ENCODE data around the gene RBM41. TPM values are rescaled to one million over a fixed set of nuclear protein-coding genes. Genes with fewer than 3 reads are reported as not detected.
"Not testable (repeated sequence)": the region's sequence is repeated elsewhere in the genome, so short reads cannot be mapped to it uniquely, and the experiment has no call there.

RBM41 gene
- polyA plus RNA-seq (2013) = 10.3 and 11.1 TPM in 2 replicates

DNA sequence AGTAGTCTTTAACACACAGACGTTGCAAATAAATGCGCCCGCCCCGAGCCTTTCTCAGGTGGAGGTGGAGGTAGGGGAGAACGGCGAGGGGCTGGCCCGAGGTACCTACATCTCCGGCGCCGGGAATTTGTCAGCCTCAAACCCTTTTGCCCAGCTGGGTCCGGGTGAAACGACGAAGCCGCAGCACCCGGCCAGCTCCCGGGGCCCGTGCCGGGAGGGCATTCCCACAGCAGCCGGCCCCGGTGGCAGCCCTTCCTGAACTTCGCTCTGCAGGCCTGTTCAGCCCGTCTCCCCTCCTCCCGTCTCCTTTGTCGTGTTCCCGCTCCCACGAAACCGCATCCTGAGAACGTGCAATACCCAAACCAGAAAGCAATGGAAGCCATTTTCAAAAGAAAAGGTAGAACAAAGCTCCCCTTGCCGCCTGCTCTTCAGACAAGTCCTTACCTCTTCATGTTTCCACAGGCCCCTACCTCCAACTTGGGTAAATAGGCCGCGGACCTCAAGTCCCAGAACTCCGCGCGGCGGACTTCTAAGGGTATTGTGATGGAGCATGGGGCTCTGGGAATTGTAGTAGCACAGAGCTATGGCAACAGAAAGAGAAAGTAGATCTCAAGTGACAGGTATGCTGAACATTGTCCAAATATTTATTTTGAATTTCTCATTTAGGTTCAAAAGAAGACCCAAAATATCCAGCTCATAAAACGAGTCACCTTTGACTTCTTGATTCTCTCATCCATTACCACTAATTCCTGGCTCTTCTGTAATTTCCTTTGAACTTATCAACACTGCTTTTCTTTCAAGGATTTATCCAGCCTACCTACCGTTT, at the start of gene RBM41:
TSS of gene RBM41 (minus strand) at position 501 of the 826 bp plus-strand sequence. CDS start at position 452, 49 bp downstream.
- Histone ChIP-seq H3K23ac (ENCODE audit: low read length) (no peak within 1 kb of the TSS), H3K79me1 (ENCODE audit: low read length) (peaks cover 3% of the 10 kb centered on the region), H4K8ac (ENCODE audit: low read depth, low read length) (peak within 1 kb of the TSS; percentile 54), H3K4me2 (ENCODE audit: low read length) (peak within 1 kb of the TSS; percentile 69), H2BK5ac (ENCODE audit: low read depth, low read length, poor library complexity) (peak within 1 kb of the TSS; percentile 21), H3K9me3 (ENCODE audit: insufficient read depth, low read depth, low read length) (no peaks in the 10 kb centered on the region), H2BK12ac (ENCODE audit: low read length) (no peak within 1 kb of the TSS), H2AK5ac (ENCODE audit: low read length) (no peak within 1 kb of the TSS), H3K79me2 (ENCODE audit: control insufficient read depth, insufficient read depth, low read length, poor library complexity) (no peaks in the 10 kb centered on the region), H3K9ac (ENCODE audit: low read length) (peak within 1 kb of the TSS; percentile 89), H3K27ac (ENCODE audit: low read depth, low read length) (no peak within 1 kb of the TSS), H4K91ac (ENCODE audit: low read depth, low read length) (no peak within 1 kb of the TSS), H3K27me3 (ENCODE audit: insufficient read depth, low read length) (no peaks in the 10 kb centered on the region), H4K12ac (ENCODE audit: low read depth, low read length) (peak within 1 kb of the TSS; percentile 31), H3K14ac (ENCODE audit: low read length) (peak within 1 kb of the TSS; percentile 57), H3K4me1 (ENCODE audit: control insufficient read depth in 1 of 2, insufficient read depth in 2 of 2, low read length in 2 of 2) (no peaks in the 10 kb centered on the region), H3K4me3 (ENCODE audit: low read depth, low read length) (peak within 1 kb of the TSS; percentile 71), H3K36me3 (ENCODE audit: control insufficient read depth in 1 of 2, insufficient read depth in 2 of 2, low read length in 2 of 2) (peaks cover 1 to 5% of the 10 kb centered on the region in 2 experiments), H3K4ac (ENCODE audit: low read depth, low read length) (no peak within 1 kb of the TSS), H2AFZ (ENCODE audit: insufficient read depth, low read length, poor library complexity) (peak within 1 kb of the TSS; percentile 35), H3K18ac (ENCODE audit: low read length) (no peak within 1 kb of the TSS), H2BK120ac (ENCODE audit: insufficient read depth, low read length, poor library complexity) (no peak within 1 kb of the TSS)
- DNase-seq = peak; percentile 24 to 62
- WGBS (ENCODE audit: extremely low coverage, insufficient coverage, insufficient read length) = no CpG with 5 or more reads among the region's 37 CpGs

DNA sequence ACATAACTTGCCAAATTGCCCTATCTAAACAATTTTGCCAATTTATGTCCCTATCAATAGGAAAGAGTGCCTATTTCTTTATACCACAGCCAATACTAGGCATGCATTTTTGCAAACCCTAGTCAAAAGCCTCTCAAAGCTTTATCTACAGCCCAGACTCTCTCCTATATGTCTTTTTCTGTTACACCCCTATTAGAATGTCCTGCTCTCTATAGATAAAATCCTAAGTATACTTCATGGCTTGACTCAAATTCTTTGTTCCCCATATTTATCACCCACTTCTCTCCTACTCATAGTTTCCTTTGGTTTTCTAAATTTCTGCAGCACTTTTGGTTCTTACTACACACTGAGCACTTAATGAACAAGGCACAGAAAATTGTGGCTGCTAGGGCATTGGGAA, 49.6 kb upstream of the RBM41 start:
- H3K4ac ChIP-seq (ENCODE audit: low read depth, low read length) = no peak overlapping the region
- no peak overlapping the region for H3K4me3 ChIP-seq (ENCODE audit: low read depth, low read length)
- no peak overlapping the region for H2BK12ac ChIP-seq (ENCODE audit: low read length)
- no peak overlapping the region for H3K27ac ChIP-seq (ENCODE audit: low read depth, low read length)
- no peak overlapping the region for H2AFZ ChIP-seq (ENCODE audit: insufficient read depth, low read length, poor library complexity)
- no peak overlapping the region for H2BK120ac ChIP-seq (ENCODE audit: insufficient read depth, low read length, poor library complexity)
- H3K9ac ChIP-seq (ENCODE audit: low read length) = no peak overlapping the region
- no peak overlapping the region for H2BK5ac ChIP-seq (ENCODE audit: low read depth, low read length, poor library complexity)
- no peaks in the 10 kb centered on the region for H3K79me1 ChIP-seq (ENCODE audit: low read length)
- no peak overlapping the region for H3K4me2 ChIP-seq (ENCODE audit: low read length)
- H3K23ac ChIP-seq (ENCODE audit: low read length) = no peak overlapping the region
- no peak overlapping the region for H4K91ac ChIP-seq (ENCODE audit: low read depth, low read length)
- no peak overlapping the region for H3K14ac ChIP-seq (ENCODE audit: low read length)
- no peaks in the 10 kb centered on the region for H3K9me3 ChIP-seq (ENCODE audit: insufficient read depth, low read depth, low read length)
- no peaks in the 10 kb centered on the region for H3K4me1 ChIP-seq (ENCODE audit: control insufficient read depth in 1 of 2, insufficient read depth in 2 of 2, low read length in 2 of 2)
- H3K36me3 ChIP-seq (ENCODE audit: control insufficient read depth in 1 of 2, insufficient read depth in 2 of 2, low read length in 2 of 2) = no peaks in the 10 kb centered on the region
- H3K18ac ChIP-seq (ENCODE audit: low read length) = no peak overlapping the region
- H4K8ac ChIP-seq (ENCODE audit: low read depth, low read length) = no peak overlapping the region
- H3K27me3 ChIP-seq (ENCODE audit: insufficient read depth, low read length) = no peaks in the 10 kb centered on the region
- no peaks in the 10 kb centered on the region for H3K79me2 ChIP-seq (ENCODE audit: control insufficient read depth, insufficient read depth, low read length, poor library complexity)
- no peak for DNase-seq
- no peak overlapping the region for H2AK5ac ChIP-seq (ENCODE audit: low read length)
- H4K12ac ChIP-seq (ENCODE audit: low read depth, low read length) = no peak overlapping the region

DNA sequence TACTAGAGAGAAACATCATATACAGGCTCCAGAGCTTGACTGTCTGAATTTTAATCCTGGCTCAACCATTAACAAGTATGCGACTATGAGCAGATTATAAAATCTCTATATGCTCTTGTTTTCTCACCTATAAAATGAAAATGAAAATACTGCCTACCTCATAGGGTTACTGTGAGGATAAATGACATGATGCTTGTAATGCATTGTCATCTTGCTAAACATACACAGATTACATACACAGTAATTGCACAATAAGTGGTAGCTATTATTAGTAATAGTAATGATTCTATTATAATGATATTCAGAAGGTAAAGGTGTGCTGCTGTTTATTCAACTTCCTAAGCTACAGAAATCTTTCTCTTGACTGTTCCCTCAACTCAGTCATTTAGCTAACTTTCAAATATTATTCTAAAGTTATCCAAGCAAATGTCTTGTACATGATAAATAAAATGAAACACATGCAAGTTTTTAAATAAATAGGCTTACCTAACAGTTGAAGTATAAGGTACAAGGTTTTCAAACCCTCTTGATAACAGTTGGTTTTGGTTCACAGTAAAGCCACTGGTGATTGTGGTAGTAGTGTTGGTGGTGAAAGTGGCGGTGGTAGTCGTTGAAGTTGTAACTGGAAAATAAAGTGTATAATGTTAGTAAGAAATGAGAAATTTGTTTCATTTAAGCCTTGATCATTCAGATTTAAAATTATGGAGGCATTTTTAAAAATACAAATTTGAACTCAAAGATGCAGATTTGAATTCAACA, 48.7 kb upstream of the RBM41 start:
- no peak overlapping the region for H3K14ac ChIP-seq (ENCODE audit: low read length)
- no peaks in the 10 kb centered on the region for H3K9me3 ChIP-seq (ENCODE audit: insufficient read depth, low read depth, low read length)
- no peak overlapping the region for H3K18ac ChIP-seq (ENCODE audit: low read length)
- H2AK5ac ChIP-seq (ENCODE audit: low read length) = no peak overlapping the region
- H3K4me1 ChIP-seq (ENCODE audit: control insufficient read depth in 1 of 2, insufficient read depth in 2 of 2, low read length in 2 of 2) = no peaks in the 10 kb centered on the region
- H3K9ac ChIP-seq (ENCODE audit: low read length) = no peak overlapping the region
- no peak overlapping the region for H4K91ac ChIP-seq (ENCODE audit: low read depth, low read length)
- H4K8ac ChIP-seq (ENCODE audit: low read depth, low read length) = no peak overlapping the region
- no peak overlapping the region for H3K23ac ChIP-seq (ENCODE audit: low read length)
- H2BK12ac ChIP-seq (ENCODE audit: low read length) = no peak overlapping the region
- DNase-seq = no peak
- no peak overlapping the region for H3K4ac ChIP-seq (ENCODE audit: low read depth, low read length)
- H3K4me3 ChIP-seq (ENCODE audit: low read depth, low read length) = no peak overlapping the region
- no peak overlapping the region for H2AFZ ChIP-seq (ENCODE audit: insufficient read depth, low read length, poor library complexity)
- H3K79me1 ChIP-seq (ENCODE audit: low read length) = no peaks in the 10 kb centered on the region
- no peak overlapping the region for H2BK5ac ChIP-seq (ENCODE audit: low read depth, low read length, poor library complexity)
- H3K27ac ChIP-seq (ENCODE audit: low read depth, low read length) = no peak overlapping the region
- no CpG with 5 or more reads among the region's 3 CpGs for WGBS (ENCODE audit: extremely low coverage, insufficient coverage, insufficient read length)
- no peak overlapping the region for H3K4me2 ChIP-seq (ENCODE audit: low read length)
- no peaks in the 10 kb centered on the region for H3K36me3 ChIP-seq (ENCODE audit: control insufficient read depth in 1 of 2, insufficient read depth in 2 of 2, low read length in 2 of 2)
- H2BK120ac ChIP-seq (ENCODE audit: insufficient read depth, low read length, poor library complexity) = no peak overlapping the region
- H3K27me3 ChIP-seq (ENCODE audit: insufficient read depth, low read length) = no peaks in the 10 kb centered on the region
- no peak overlapping the region for H4K12ac ChIP-seq (ENCODE audit: low read depth, low read length)
- H3K79me2 ChIP-seq (ENCODE audit: control insufficient read depth, insufficient read depth, low read length, poor library complexity) = no peaks in the 10 kb centered on the region

DNA sequence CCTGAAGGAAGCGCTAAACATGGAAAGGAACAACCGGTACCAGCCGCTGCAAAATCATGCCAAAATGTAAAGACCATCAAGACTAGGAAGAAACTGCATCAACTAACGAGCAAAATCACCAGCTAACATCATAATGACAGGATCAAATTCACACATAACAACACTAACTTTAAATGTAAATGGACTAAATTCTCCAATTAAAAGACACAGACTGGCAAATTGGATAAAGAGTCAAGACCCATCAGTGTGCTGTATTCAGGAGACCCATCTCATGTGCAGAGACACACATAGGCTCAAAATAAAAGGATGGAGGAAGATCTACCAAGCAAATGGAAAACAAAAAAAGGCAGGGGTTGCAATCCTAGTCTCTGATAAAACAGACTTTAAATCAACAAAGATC, 39.0 kb upstream of the RBM41 start:
- H3K79me2 ChIP-seq (ENCODE audit: control insufficient read depth, insufficient read depth, low read length, poor library complexity); H3K27me3 ChIP-seq (ENCODE audit: insufficient read depth, low read length); H2BK120ac ChIP-seq (ENCODE audit: insufficient read depth, low read length, poor library complexity); H3K14ac ChIP-seq (ENCODE audit: low read length); H3K18ac ChIP-seq (ENCODE audit: low read length); H3K4me3 ChIP-seq (ENCODE audit: low read depth, low read length); H3K9ac ChIP-seq (ENCODE audit: low read length); H4K8ac ChIP-seq (ENCODE audit: low read depth, low read length); H2AFZ ChIP-seq (ENCODE audit: insufficient read depth, low read length, poor library complexity); H3K4ac ChIP-seq (ENCODE audit: low read depth, low read length); H2BK5ac ChIP-seq (ENCODE audit: low read depth, low read length, poor library complexity); H3K36me3 ChIP-seq (ENCODE audit: control insufficient read depth in 1 of 2, insufficient read depth in 2 of 2, low read length in 2 of 2); H3K27ac ChIP-seq (ENCODE audit: low read depth, low read length); DNase-seq; H2BK12ac ChIP-seq (ENCODE audit: low read length); H3K4me2 ChIP-seq (ENCODE audit: low read length); H3K4me1 ChIP-seq (ENCODE audit: control insufficient read depth in 1 of 2, insufficient read depth in 2 of 2, low read length in 2 of 2); H3K9me3 ChIP-seq (ENCODE audit: insufficient read depth, low read depth, low read length); H3K23ac ChIP-seq (ENCODE audit: low read length); H4K12ac ChIP-seq (ENCODE audit: low read depth, low read length); H4K91ac ChIP-seq (ENCODE audit: low read depth, low read length); H2AK5ac ChIP-seq (ENCODE audit: low read length); H3K79me1 ChIP-seq (ENCODE audit: low read length): not testable (repeated sequence)
- no CpG with 5 or more reads among the region's 4 CpGs for WGBS (ENCODE audit: extremely low coverage, insufficient coverage, insufficient read length)

Data from trophoblast cell (in vitro differentiated cells and primary cell).